Measurements from ENCODE around the gene LSM14A.

DNA sequence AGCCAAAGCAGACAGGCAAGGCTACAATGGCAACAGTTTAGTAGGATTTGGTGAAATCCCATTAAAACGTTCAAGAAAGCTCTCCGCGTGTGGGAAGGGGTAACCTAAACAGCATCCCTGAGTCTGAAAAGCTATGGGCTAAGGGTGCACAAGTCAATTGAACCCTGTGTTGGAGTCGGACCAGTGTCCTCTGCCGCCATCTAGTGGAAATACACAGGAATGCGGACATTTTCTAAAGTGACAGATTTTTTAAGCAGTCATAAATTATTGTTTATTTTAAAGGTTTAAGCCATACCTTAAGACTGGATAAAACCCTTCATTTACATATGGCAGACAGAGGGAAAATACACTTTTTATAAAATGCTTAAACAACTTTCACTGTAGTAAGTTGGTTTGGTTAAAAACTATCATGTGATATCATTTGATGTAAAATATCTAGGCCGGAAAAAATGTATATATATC lies 26.5 kb upstream of the LSM14A start:
- TF ChIP-seq, protein P1, sequence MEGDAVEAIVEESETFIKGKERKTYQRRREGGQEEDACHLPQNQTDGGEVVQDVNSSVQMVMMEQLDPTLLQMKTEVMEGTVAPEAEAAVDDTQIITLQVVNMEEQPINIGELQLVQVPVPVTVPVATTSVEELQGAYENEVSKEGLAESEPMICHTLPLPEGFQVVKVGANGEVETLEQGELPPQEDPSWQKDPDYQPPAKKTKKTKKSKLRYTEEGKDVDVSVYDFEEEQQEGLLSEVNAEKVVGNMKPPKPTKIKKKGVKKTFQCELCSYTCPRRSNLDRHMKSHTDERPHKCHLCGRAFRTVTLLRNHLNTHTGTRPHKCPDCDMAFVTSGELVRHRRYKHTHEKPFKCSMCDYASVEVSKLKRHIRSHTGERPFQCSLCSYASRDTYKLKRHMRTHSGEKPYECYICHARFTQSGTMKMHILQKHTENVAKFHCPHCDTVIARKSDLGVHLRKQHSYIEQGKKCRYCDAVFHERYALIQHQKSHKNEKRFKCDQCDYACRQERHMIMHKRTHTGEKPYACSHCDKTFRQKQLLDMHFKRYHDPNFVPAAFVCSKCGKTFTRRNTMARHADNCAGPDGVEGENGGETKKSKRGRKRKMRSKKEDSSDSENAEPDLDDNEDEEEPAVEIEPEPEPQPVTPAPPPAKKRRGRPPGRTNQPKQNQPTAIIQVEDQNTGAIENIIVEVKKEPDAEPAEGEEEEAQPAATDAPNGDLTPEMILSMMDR (IDR thresholded peaks at IDR 0.05) = peak; percentile 54 to 92 (median 80)
- TF ChIP-seq POLR2A (IDR thresholded peaks at IDR 0.05) = no peak

Measured in Peyer's patch (tissue), 4 donors.